Heart right ventricle (tissue), 16 donors: ENCODE data around the gene GSE1. TPM values are rescaled to one million over a fixed set of nuclear protein-coding genes. Genes with fewer than 3 reads are reported as not detected.
A peak's percentile ranks its signal among the peaks of the same experiment; 100 is the strongest.

ENCODE experiments used
- ATAC-seq, 8 donors: fragments of 200-7000 bp; cut with Tn5 transposase; one replicate each; pipeline ENCODE4 v1.9.1; 2020; ENCODE audit warnings: mild to moderate bottlenecking in 8 of 8, moderate library complexity in 8 of 8, moderate number of reproducible peaks in 1 of 8
- DNase-seq, 2 donors: peaks; one replicate each; pipeline ENCODE4 v3.0.0-alpha.2; 2020
- H3K27ac ChIP-seq, 10 donors: fragments of 200-600 bp; sonication (generic) in 2 of 10; one replicate each; pipeline versions ENCODE4 v1.5.0 to v1.8.0; 2020 to 2022; ENCODE audit warnings: mild to moderate bottlenecking in 3 of 10
- H3K27me3 ChIP-seq, 7 donors: fragments of 200-600 bp; one replicate each; pipeline ENCODE4 v1.8.0; 2021 to 2022; ENCODE audit warnings: mild to moderate bottlenecking in 2 of 7
- H3K36me3 ChIP-seq, 9 donors: fragments of 200-600 bp; sonication (generic) in 1 of 9; one replicate each; pipeline versions ENCODE4 v1.5.0 to v1.8.0; 2020 to 2022; ENCODE audit warnings: mild to moderate bottlenecking in 2 of 9
- H3K4me1 ChIP-seq, 9 donors: fragments of 200-600 bp; sonication (generic) in 1 of 9; one replicate each; pipeline versions ENCODE4 v1.5.0 to v1.8.0; 2020 to 2022; ENCODE audit warnings: mild to moderate bottlenecking in 4 of 9
- H3K4me3 ChIP-seq, 10 donors: fragments of 200-600 bp; sonication (generic) in 2 of 10; one replicate each; pipeline versions ENCODE4 v1.5.0 to v1.8.0; 2020 to 2022; ENCODE audit warnings: mild to moderate bottlenecking in 7 of 10, moderate library complexity in 2 of 10
- H3K9me3 ChIP-seq, 11 donors: fragments of 200-600 bp in 10 of 11; sonication (generic) in 2 of 11; one replicate each; pipeline versions ENCODE4 v1.5.0 to v1.8.0; 2013 to 2022; ENCODE audit warnings: mild to moderate bottlenecking in 2 of 11, control low read depth in 1 of 11, moderate library complexity in 1 of 11
- WGBS, 2 donors: extraction: QIAGEN DNeasy Blood & Tissue Kit; methylation state at CpG; one replicate each; pipeline ENCODE4 v1.1.7; 2013; ENCODE audit warnings: inconsistent platforms in 1 of 2; 5-methylcytosine and 5-hydroxymethylcytosine counted together
- intact Hi-C, 10 donors: fragments of 100-400 bp; cut with DNase I; formaldehyde crosslinking; loops; one replicate each; pipeline versions ENCODE4 v1.11.1 to v1.14.2; 2022
- polyA plus RNA-seq, 2 donors: library from polyadenylated mRNA; stranded (reverse); fragments of 200-250 nt; gene quantifications; one replicate each; pipeline ENCODE4 v1.2.3, GENCODE V29; 2013
- total RNA-seq, 10 donors: library from RNA; stranded (reverse); fragmentation: NEBNext Ultra II Directional in 3 of 10; extraction: Animal tissue kit (Norgen Biotek cat#: 25700) in 3 of 10; gene quantifications; one replicate each; pipeline versions ENCODE4 v1.2.1 to v1.2.4, GENCODE V29; 2021 to 2023
- TF ChIP-seq, protein P1 (sequence below), 9 donors: fragments of 200-600 bp; sonication (generic) in 2 of 9; IDR thresholded peaks; one replicate each; pipeline versions ENCODE4 v1.5.0 to v1.8.0; 2021 to 2022; ENCODE audit warnings: antibody characterized with exemption in 9 of 9, mild to moderate bottlenecking in 5 of 9, moderate library complexity in 1 of 9
- donor health status: Arrhythmogenic right ventricular cardiomyopathy.
- donor health status: ischemic (EF 13 %, LVEDD 7.1; RV severe dilation, severe dysfunction).
- donor health status: healthy with polysubstance abuse.
- donor health status: DM: no; HTN: yes; CAD: no.
- donor health status: DM: no; HTN: no; CAD: no.
- donor health status: ischemic (EF 25% LVEDD 6.9; RV normal size, moderate dysfunction).
- donor health status: ischemic (EF 25% LVEDD 5.7; RV mildly dilated, moderate dysfunction).
- donor health status: healthy.
- donor health status: DM: yes; HTN: yes; CAD: no.
- donor health status: Ischemic cardiomyopathy.
- donor health status: ischemic (EF 35%, LVEDD 5.7; RV mildly dilated, moderate dysfunction).
- donor health status: nonischemic (EF 11% LVEDD 7.7; RV severe dilation, severe dysfunction).
- donor health status: DM: yes; HTN: yes; CAD: no.
- donor health status: PGD.
- donor health status: ischemic (EF 29% LVEDD 5.4; RV normal size, mild dysfunction).
- donor health status: nonischemic (EF 23%, LVEDD 6.1; RV moderate dilation, normal function).

GSE1 gene
- total and polyA plus RNA-seq, 12 donors = 15.6 to 53.2 (median 32.6) TPM

DNA sequence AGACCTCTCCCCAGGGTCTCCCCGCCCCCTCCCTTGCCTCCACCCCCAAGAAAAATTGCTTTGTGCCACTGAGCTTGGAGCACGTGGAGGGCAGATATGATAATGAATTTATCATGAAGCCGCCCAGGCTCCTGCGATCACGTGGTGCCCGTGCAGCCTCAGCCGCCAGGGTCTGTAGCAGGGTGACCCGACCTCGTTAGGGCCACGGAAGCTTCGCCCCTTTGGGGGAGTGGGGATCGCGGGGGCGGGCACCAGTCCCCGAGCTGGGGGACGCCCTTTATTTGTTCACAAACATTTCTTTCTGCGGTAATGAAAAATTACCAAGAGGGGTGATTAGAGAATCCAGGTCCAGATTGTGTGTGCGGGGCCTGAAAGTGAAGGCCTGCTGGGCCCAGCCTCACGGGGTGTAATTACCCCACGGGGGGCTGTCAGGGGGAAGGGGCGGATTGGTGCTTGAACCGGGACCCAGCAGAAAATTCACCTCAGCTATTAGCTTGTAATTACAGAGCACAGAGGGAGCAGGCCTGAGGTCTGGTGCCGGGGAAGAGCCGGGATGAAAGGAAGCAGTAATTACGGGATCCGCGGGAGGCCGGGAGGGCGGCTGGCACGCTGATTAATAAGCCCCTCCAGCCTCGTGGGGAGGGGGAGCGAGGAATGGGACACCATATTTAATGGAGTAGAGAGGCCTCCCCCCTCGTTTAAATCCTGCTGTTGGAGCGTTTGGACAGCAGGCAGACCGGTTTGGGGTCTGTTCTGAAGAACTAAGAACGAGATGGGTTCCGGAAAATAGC is 13.3 kb downstream of the GSE1 start:
- Histone ChIP-seq H3K9me3 (peaks cover 0 to 14% (median 6%) of the 10 kb centered on the region in 11 donors), H3K4me1 (peaks cover 26 to 93% (median 59%) of the 10 kb centered on the region in 9 donors), H3K27me3 (no peaks in the 10 kb centered on the region), H3K36me3 (peaks cover 0 to 3% (median 0%) of the 10 kb centered on the region in 9 donors), H3K4me3 (peak overlapping the region in 5 of 10 donors; percentile 18 to 39 (median 30)), H3K27ac (peak overlapping the region in 9 of 10 donors; percentile 52 to 94 (median 90))
- DNase-seq (no peak), ATAC-seq (peak in 5 of 8 donors; percentile 10 to 49 (median 32))
- intact Hi-C loops = no loop called here
- TF ChIP-seq, protein P1, sequence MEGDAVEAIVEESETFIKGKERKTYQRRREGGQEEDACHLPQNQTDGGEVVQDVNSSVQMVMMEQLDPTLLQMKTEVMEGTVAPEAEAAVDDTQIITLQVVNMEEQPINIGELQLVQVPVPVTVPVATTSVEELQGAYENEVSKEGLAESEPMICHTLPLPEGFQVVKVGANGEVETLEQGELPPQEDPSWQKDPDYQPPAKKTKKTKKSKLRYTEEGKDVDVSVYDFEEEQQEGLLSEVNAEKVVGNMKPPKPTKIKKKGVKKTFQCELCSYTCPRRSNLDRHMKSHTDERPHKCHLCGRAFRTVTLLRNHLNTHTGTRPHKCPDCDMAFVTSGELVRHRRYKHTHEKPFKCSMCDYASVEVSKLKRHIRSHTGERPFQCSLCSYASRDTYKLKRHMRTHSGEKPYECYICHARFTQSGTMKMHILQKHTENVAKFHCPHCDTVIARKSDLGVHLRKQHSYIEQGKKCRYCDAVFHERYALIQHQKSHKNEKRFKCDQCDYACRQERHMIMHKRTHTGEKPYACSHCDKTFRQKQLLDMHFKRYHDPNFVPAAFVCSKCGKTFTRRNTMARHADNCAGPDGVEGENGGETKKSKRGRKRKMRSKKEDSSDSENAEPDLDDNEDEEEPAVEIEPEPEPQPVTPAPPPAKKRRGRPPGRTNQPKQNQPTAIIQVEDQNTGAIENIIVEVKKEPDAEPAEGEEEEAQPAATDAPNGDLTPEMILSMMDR (IDR thresholded peaks at IDR 0.05) = no peak
- 24 to 33% methylated on average over 37 of the region's 37 CpGs for WGBS, 2 donors

DNA sequence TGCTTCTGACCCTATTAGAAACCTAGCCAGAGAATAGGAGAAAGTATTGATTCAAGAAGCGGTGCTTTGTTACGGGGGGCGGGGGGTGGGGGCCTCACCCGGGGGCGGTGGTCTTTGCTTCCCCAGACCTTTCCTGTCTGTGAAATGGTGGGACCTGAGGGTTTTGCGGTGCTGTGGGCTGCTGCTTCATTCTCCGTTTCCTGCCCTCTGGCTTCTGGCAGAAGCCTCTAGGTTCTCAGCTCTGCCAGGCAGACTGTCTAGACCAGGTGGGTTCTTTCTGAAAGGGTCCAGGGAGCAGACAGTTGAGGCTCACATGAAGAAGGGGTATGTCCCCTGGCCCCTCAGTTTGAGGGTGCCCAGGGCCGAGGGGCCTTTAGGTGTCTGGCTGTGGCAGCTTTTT is 14.0 kb downstream of the GSE1 start:
- 28 to 48% methylated on average over 8 of the region's 8 CpGs for WGBS, 2 donors
- H3K4me3 ChIP-seq = peak overlapping the region in 4 of 10 donors; percentile 26 to 39 (median 36)
- H3K36me3 ChIP-seq = peaks cover 0 to 3% (median 0%) of the 10 kb centered on the region in 9 donors
- H3K27ac ChIP-seq = peak overlapping the region in 9 of 10 donors; percentile 52 to 94 (median 90)
- TF ChIP-seq, protein P1 (IDR thresholded peaks at IDR 0.05) = no peak
- H3K4me1 ChIP-seq = peaks cover 26 to 93% (median 66%) of the 10 kb centered on the region in 9 donors
- H3K9me3 ChIP-seq = peaks cover 0 to 14% (median 6%) of the 10 kb centered on the region in 11 donors
- H3K27me3 ChIP-seq = no peaks in the 10 kb centered on the region
- peak in 1 of 8 donors; percentile 25 for ATAC-seq
- intact Hi-C loops = no loop called here
- DNase-seq = no peak

DNA sequence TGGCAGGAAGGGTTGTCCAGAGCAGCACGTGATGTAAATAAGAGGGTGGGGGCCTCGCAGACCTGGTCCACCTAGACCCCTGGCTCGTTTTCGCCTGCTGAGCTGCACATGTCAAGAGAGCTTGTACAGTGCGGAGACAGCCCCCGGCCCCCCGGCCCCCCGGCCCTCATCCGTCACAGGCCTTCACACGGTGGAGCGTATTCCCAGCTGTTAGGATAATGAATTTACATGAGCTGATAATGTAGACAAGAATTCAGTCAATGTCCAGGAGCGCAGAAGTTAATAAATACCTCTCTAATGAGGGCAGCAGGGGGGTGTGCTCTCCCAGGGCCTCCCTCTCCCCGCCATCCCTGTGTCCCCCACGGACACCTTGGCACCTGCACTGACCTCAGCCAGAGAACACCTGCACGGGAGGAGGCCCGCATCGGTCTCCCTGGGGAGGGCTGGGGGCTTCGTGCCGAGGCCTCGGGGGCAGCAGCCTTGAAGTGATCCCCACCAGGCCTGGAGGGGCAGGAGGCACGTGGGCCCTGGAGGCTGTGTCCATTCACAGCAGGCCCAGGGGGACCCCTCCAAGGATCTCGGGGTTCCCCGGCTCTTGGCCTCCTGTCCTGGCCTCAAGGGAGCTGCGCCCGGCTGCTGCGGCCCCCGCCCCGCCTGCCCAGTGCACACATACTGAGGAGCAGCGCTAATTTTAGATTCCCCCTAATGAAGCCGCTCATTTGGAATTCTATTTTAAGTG is 14.6 kb downstream of the GSE1 start:
- intact Hi-C loops = no loop called here
- Histone ChIP-seq H3K27me3 (no peaks in the 10 kb centered on the region), H3K4me1 (peaks cover 26 to 93% (median 72%) of the 10 kb centered on the region in 9 donors), H3K27ac (peak overlapping the region; percentile 63 to 94 (median 86)), H3K36me3 (peaks cover 0 to 3% (median 0%) of the 10 kb centered on the region in 9 donors), H3K9me3 (peaks cover 0 to 14% (median 6%) of the 10 kb centered on the region in 11 donors), H3K4me3 (peak overlapping the region in 5 of 10 donors; percentile 32 to 39 (median 34))
- TF ChIP-seq, protein P1 (IDR thresholded peaks at IDR 0.05) = no peak
- DNase-seq (peak; percentile 59 to 67), ATAC-seq (peak; percentile 66 to 84 (median 78))
- 44 to 59% methylated on average over 28 to 30 of the region's 30 CpGs for WGBS, 2 donors

DNA sequence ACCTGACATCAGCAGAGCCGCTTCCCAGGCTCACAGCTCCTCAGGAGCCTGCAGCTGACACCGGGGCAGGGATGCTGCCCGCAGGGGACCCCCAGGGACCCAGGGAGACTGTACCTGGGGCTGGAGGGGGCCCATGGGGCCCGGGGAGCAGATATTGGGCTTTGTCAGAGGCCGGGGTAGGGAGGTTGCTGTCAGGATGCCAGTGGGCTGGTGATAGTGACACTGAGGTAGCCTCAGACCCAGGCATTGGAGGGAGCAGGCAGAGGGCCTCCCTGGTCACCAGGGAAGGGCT is 15.1 kb downstream of the GSE1 start:
- Histone ChIP-seq H3K4me3 (peak overlapping the region in 2 of 10 donors; percentile 32 to 39), H3K36me3 (peaks cover 0 to 3% (median 0%) of the 10 kb centered on the region in 9 donors), H3K27ac (peak overlapping the region; percentile 63 to 94 (median 86)), H3K27me3 (no peaks in the 10 kb centered on the region), H3K4me1 (peaks cover 26 to 88% (median 70%) of the 10 kb centered on the region in 9 donors), H3K9me3 (peaks cover 0 to 14% (median 6%) of the 10 kb centered on the region in 11 donors)
- intact Hi-C loops = no loop called here
- DNase-seq (no peak), ATAC-seq (peak in 3 of 8 donors; percentile 0 to 14 (median 2))
- WGBS, 2 donors = 39 to 54% methylated on average over 5 of the region's 5 CpGs
- TF ChIP-seq, protein P1 (IDR thresholded peaks at IDR 0.05) = no peak
